Measurements from ENCODE around the gene BRD1.
"Not testable (repeated sequence)": the region's sequence is repeated elsewhere in the genome, so short reads cannot be mapped to it uniquely, and the experiment has no call there.

Gene BRD1

GRCh38 chr22:49785841-49786471 is 41.7 kb downstream of the BRD1 start:
- DNase-seq (ENCODE audit: low read depth, low spot score) = no peak
- H3K27ac ChIP-seq = no peak overlapping the region

- H3K27ac ChIP-seq = no peak overlapping the region
Observed at GRCh38 chr22:49785046-49785521, 42.6 kb downstream of the BRD1 start.

GRCh38 chr22:49784630-49784971 is 43.1 kb downstream of the BRD1 start:
- DNase-seq (ENCODE audit: low read depth, low spot score) = no peak
- H3K27ac ChIP-seq = no peak overlapping the region

More at GRCh38 chr22:49785046-49785521, 42.6 kb downstream of the BRD1 start:
- DNase-seq (ENCODE audit: low read depth, low spot score) = no peak

GRCh38 chr22:49783926-49784629 is 43.6 kb downstream of the BRD1 start:
- H3K27ac ChIP-seq = no peak overlapping the region
- DNase-seq (ENCODE audit: low read depth, low spot score) = no peak

- no peak overlapping the region for H3K27ac ChIP-seq
- DNase-seq (ENCODE audit: low read depth, low spot score) = no peak
Observed at GRCh38 chr22:49783036-49783746, 44.5 kb downstream of the BRD1 start.

- H3K27ac ChIP-seq; DNase-seq (ENCODE audit: low read depth, low spot score): not testable (repeated sequence)
Observed at GRCh38 chr22:49781886-49782285, 45.8 kb downstream of the BRD1 start.

- DNase-seq (ENCODE audit: low read depth, low spot score) = no peak
- H3K27ac ChIP-seq = no peak overlapping the region
Observed at GRCh38 chr22:49781289-49781782, 46.3 kb downstream of the BRD1 start.

- DNase-seq (ENCODE audit: low read depth, low spot score) = no peak
- H3K27ac ChIP-seq = no peak overlapping the region
Observed at GRCh38 chr22:49780698-49781288, 46.9 kb downstream of the BRD1 start.

- DNase-seq (ENCODE audit: low read depth, low spot score) = no peak
- H3K27ac ChIP-seq = no peak overlapping the region
Observed at GRCh38 chr22:49779853-49780697, 47.6 kb downstream of the BRD1 start.

GRCh38 chr22:49779211-49779610 is 48.5 kb downstream of the BRD1 start:
- DNase-seq (ENCODE audit: low read depth, low spot score) = no peak
- no peak overlapping the region for H3K27ac ChIP-seq

GRCh38 chr22:49777569-49778249 is 50.0 kb downstream of the BRD1 start:
- no peak for DNase-seq (ENCODE audit: low read depth, low spot score)
- no peak overlapping the region for H3K27ac ChIP-seq

GRCh38 chr22:49776891-49777290 is 50.8 kb downstream of the BRD1 start:
- DNase-seq (ENCODE audit: low read depth, low spot score) = no peak

GRCh38 chr22:49775867-49776511 is 51.7 kb downstream of the BRD1 start:
- no peak for DNase-seq (ENCODE audit: low read depth, low spot score)

More at GRCh38 chr22:49776891-49777290, 50.8 kb downstream of the BRD1 start:
- H3K27ac ChIP-seq = no peak overlapping the region

GRCh38 chr22:49775191-49775866 is 52.3 kb downstream of the BRD1 start:
- H3K27ac ChIP-seq = no peak overlapping the region
- DNase-seq (ENCODE audit: low read depth, low spot score) = no peak

More at GRCh38 chr22:49775867-49776511, 51.7 kb downstream of the BRD1 start:
- H3K27ac ChIP-seq = no peak overlapping the region

GRCh38 chr22:49774499-49775151 is 53.0 kb downstream of the BRD1 start:
- no peak for DNase-seq (ENCODE audit: low read depth, low spot score)
- H3K27ac ChIP-seq = no peak overlapping the region

- DNase-seq (ENCODE audit: low read depth, low spot score) = no peak
- no peak overlapping the region for H3K27ac ChIP-seq
Observed at GRCh38 chr22:49774046-49774445, 53.6 kb downstream of the BRD1 start.

GRCh38 chr22:49773531-49773930 is 54.1 kb downstream of the BRD1 start:
- DNase-seq (ENCODE audit: low read depth, low spot score) = no peak

GRCh38 chr22:49772692-49773091 is 55.0 kb downstream of the BRD1 start:
- DNase-seq (ENCODE audit: low read depth, low spot score) = no peak
- H3K27ac ChIP-seq = no peak overlapping the region

More at GRCh38 chr22:49773531-49773930, 54.1 kb downstream of the BRD1 start:
- H3K27ac ChIP-seq = no peak overlapping the region

Measured in epithelial cell of prostate (primary cell).